GM12892 (cell line): ENCODE results near the gene FBXO17.

Experiments used
- DNase-seq: peaks from one replicate; pipeline ENCODE4 v3.0.0; 2011; ENCODE audit not compliant: insufficient read length
- FAIRE-seq: peaks from 2 replicates; lab custom pipeline; 2011; peaks lifted over from hg19 to GRCh38; lab: Jason Lieb, UNC
- POLR2A ChIP-seq: IDR thresholded peaks from 2 replicates; pipeline ENCODE4 v1.6.1; 2011; ENCODE audit warnings: low read depth, low read length, control low read depth
- POLR2AphosphoS5 ChIP-seq: IDR thresholded peaks from 2 replicates; pipeline ENCODE4 v1.6.1; 2011; ENCODE audit warnings: low read depth, low read length, control low read depth
- TAF1 ChIP-seq: IDR thresholded peaks from 2 replicates; pipeline ENCODE4 v1.6.1; 2011; ENCODE audit warnings: low read depth, mild to moderate bottlenecking, control low read depth, low read length, borderline replicate concordance

The FBXO17 gene

GRCh38 chr19:38932425-38933179 lies 42.9 kb downstream of the FBXO17 start:
- FAIRE-seq (no peak), DNase-seq (no peak)
- TF ChIP-seq POLR2A = no peak
- no peak for TF ChIP-seq POLR2AphosphoS5
- TF ChIP-seq TAF1 = no peak

DNA sequence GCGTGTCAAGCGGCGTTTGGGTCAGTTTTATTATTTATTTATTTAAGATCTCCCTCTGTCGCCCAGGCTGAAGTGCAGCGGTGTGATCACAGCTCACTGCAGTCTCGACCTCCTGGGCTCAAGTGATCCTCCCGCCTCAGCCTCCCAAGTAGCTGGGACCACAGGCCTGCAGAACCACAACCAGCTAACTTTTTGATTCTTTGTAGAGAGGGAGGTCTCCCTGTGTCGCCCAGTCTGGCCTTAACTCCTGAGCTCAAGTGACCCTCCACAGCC lies 44.1 kb downstream of the FBXO17 start:
- FAIRE-seq (no peak), DNase-seq (no peak)
- TF ChIP-seq POLR2AphosphoS5 (no peak), POLR2A (no peak), TAF1 (no peak)

DNA sequence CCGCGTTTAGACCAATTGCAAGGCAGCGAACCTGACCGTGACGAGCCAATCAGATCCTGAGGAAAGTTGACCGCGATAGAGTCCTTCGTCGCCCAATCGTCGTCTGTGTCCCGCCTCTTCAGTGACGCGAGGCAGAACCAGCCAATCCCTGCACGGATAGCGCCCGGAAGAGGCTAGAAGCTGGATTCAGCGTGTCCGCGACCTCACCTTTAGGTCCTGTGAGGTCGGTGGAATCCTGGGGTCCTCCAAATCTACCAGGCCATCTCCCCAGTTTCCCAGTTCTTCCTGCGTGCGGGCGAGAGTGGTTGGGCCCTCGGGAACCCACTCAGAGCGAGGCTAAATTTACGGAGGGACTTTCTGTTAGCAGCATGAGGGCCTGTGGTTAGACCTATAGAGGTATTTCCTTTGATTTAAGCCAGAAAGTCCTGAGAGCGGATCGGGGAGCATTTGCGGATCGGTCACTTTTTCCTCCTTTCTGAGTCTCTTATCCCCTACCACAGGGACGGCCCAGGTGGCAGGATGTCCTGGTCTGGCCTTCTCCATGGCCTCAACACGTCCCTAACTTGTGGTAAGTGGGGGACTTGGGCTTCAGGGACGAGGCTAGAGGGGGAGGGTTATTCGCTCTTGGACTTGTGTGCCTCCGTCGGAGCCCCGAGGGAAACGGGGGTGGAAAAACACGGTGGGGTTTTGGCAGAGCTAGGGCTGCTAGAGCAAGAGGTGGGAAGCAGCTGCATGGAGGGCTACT lies 44.6 kb downstream of the FBXO17 start, which contains the start of gene MRPS12:
MRPS12 (plus strand) TSS at position 169 of the 745 bp plus-strand sequence; CDS start at position 520, 351 bp downstream.
- peak; percentile 98 for DNase-seq
- peak; percentile 99 for FAIRE-seq

DNA sequence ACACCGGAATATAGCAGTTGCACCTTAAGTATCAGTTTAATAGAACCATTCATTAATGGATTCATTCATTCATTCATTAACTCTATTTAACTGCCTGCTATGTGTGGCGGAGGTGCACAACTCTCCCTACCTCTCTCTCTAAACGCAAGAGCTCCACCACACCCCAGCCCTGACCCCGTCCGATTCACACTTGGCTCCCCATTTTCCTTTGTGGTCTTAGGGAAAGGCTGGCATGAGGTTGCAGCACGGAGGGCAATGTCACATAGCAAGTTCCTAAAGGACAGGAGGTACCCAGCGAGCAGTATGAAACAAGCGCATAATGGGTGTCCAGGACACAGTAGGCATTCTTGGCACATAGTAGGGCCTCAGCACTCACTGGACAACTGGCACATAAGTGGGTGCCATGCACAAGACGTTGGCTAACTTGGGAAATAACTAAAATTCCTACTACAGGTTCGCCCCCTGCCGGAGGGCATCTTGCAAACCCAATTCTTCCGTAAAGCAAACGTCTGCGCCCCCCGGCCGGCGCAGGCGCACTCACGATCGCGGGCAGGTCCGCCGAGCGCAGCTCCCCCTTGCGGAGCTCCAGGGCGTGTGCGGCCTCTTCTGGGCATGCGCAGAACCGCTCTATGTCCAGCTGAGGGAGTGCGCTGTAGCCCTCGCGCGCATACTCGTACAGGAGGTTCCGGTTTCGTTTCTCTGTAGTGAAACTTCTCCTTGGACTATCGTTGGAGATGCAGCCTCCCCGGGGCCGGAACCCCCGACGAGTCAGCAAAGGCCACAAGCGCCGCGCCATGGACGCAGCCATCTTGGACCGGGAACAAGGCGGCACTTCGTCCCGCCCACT lies 45.4 kb downstream of the FBXO17 start, which contains the start of gene SARS2:
SARS2 (minus strand) TSS at position 835 of the 847 bp plus-strand sequence; CDS start at position 808, 27 bp downstream.
- TF ChIP-seq TAF1 (peak; percentile 85), POLR2AphosphoS5 (no peak; the same call in 1 of the 2 replicates), POLR2A (peak; percentile 88; the same call in 1 of the 2 replicates)
- peak; percentile 87 for DNase-seq
- FAIRE-seq = no peak

More for the DNA sequence above, 44.6 kb downstream of the FBXO17 start, which contains the start of gene MRPS12:
- TF ChIP-seq POLR2AphosphoS5 = peak; percentile 94
- peak; percentile 92 for TF ChIP-seq POLR2A
- peak; percentile 31; the same call in 1 of the 2 replicates for TF ChIP-seq TAF1

DNA sequence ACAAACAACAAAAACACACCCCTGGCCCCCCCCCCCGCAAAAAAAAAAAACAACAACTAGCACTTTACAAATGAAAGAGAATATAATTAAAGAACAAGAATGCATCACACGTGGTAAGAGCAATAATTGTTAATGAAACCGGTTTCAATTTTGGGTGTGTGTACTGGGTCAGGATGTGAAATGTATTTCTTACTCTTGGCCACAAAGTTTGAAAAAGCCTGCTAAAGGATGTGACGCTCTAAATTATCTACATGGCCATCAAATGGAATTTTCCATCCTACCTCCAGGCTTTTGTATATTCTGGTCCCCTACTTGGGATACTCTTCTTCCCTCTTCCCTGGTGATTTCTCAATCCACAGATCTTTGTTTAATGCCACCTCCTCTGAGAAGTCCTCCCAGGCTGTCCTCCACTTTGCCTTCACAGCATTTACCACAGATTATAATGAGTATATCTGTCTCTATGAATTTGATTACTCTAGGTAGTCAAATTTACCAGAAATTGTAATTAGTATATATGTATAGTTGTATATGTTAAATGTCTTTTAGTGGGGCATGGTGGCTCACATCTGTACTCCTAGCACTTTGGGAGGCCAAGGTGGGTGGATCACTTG lies 47.0 kb downstream of the FBXO17 start:
- TF ChIP-seq POLR2AphosphoS5 (no peak), POLR2A (no peak), TAF1 (no peak)
- DNase-seq (no peak), FAIRE-seq (no peak)

GRCh38 chr19:38924388-38924787 lies 51.2 kb downstream of the FBXO17 start:
- DNase-seq = no peak
- FAIRE-seq = no peak
- TF ChIP-seq TAF1 = no peak
- TF ChIP-seq POLR2A = no peak
- no peak for TF ChIP-seq POLR2AphosphoS5

GRCh38 chr19:38922482-38922881 lies 53.1 kb downstream of the FBXO17 start:
- TF ChIP-seq POLR2AphosphoS5 (no peak), POLR2A (no peak), TAF1 (no peak)
- DNase-seq (no peak), FAIRE-seq (no peak)

- TF ChIP-seq POLR2A = peak; percentile 27; the same call in 1 of the 2 replicates
- no peak for TF ChIP-seq TAF1
- FAIRE-seq (no peak), DNase-seq (no peak)
Measured at GRCh38 chr19:38921420-38922274, 53.9 kb downstream of the FBXO17 start.

DNA sequence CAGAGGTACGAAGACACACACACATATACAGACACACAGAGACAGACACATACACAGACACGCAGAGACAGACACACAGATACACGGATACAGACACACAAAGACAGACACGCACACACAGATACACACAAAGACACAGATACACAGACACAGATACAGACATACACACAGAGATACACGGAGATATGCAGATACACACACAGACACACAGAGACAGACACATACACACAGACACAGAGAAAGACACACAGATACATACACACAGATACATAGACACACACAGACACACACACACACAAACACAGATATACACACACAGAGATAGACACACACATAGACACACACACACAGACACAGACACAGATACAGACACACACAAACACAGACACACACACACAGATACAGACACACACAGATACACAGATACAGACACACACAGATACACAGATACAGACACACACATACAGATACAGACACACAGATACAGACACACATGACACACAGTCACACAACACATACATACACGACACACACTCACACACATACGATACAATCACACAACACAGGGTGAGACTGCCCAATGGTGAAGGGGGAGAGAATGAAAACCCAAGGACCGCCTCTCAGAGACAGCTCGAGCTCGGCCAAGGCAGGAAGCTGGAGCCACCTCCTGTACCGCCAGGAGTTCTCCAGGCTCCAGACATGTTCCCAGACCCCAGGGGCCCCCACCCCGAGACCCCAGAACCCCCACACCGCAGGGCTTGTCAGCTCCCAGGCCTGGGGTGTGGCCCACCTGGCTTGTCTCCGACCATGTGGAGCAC lies 54.7 kb downstream of the FBXO17 start:
- DNase-seq (no peak), FAIRE-seq (no peak)
- no peak for TF ChIP-seq TAF1
- TF ChIP-seq POLR2A = peak; percentile 37; the same call in 1 of the 2 replicates
